ENCODE results near the gene RNF212.

The RNF212 gene

DNA sequence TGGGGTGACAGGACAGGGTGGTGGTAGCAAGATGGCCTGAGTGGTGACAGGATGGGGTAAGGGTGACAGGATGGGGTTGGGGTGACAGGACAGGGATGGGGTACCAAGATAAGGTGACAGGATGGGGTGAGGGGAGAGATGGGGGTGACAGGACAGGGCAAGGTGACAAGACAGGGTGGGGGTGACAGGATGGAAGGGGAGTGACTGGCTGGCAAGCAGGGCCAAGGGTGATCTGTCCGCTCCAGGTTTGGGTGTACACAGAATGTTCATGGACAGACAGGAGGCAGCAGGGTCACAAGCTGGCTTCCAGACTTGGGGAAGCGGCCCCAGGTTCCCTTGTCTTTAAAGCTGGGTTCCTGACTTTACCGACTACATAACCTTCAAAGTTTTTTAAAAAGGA, 23.3 kb downstream of the RNF212 start:
- ATAC-seq: no peak
- TF ChIP-seq, protein P1, sequence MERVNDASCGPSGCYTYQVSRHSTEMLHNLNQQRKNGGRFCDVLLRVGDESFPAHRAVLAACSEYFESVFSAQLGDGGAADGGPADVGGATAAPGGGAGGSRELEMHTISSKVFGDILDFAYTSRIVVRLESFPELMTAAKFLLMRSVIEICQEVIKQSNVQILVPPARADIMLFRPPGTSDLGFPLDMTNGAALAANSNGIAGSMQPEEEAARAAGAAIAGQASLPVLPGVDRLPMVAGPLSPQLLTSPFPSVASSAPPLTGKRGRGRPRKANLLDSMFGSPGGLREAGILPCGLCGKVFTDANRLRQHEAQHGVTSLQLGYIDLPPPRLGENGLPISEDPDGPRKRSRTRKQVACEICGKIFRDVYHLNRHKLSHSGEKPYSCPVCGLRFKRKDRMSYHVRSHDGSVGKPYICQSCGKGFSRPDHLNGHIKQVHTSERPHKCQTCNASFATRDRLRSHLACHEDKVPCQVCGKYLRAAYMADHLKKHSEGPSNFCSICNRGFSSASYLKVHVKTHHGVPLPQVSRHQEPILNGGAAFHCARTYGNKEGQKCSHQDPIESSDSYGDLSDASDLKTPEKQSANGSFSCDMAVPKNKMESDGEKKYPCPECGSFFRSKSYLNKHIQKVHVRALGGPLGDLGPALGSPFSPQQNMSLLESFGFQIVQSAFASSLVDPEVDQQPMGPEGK (CRISPR knock-in tag; IDR thresholded peaks at IDR 0.05; ENCODE audit: borderline replicate concordance): no peak
- TF ChIP-seq ISL1 (CRISPR knock-in tag; IDR thresholded peaks at IDR 0.05) (no peak), PPARA (CRISPR knock-in tag; IDR thresholded peaks at IDR 0.05; ENCODE audit: borderline replicate concordance) (no peak), ZNF565 (CRISPR knock-in tag; conservative IDR thresholded peaks at IDR 0.05; ENCODE audit: low read depth) (no peak), BACH2 (CRISPR knock-in tag; IDR thresholded peaks at IDR 0.05; ENCODE audit: borderline replicate concordance) (no peak), TCF4 (CRISPR knock-in tag; IDR thresholded peaks at IDR 0.05; ENCODE audit: borderline replicate concordance) (no peak), ZNF70 (CRISPR knock-in tag; IDR thresholded peaks at IDR 0.05) (no peak), ESRRG (CRISPR knock-in tag; IDR thresholded peaks at IDR 0.05) (no peak), ZNF8 (CRISPR knock-in tag; IDR thresholded peaks at IDR 0.05) (no peak), ARNTL (CRISPR knock-in tag; IDR thresholded peaks at IDR 0.05; ENCODE audit: borderline replicate concordance, low read depth) (no peak), TOX (CRISPR knock-in tag; IDR thresholded peaks at IDR 0.05; ENCODE audit: borderline replicate concordance) (no peak), ZFP3 (CRISPR knock-in tag; IDR thresholded peaks at IDR 0.05) (no peak)

DNA sequence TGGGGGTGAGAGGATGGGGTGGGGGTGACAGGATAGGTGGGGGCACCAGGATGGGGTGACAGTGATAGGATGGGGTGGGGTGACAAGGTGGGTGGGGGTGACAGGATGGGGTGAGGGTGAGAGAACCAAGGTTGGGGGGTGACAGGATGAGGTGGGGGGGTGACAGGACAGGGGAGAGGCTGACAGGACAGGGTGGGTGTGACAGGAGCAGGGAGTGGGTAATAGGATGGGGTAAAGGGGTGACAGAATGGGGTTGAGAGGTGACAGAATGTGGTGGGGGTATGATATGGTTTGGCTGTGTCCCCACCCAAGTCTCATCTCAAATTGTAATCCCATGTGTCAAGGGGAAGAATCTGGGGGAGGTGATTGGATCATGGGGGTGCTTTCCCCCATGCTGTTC, 26.0 kb downstream of the RNF212 start:
- ATAC-seq: no peak

DNA sequence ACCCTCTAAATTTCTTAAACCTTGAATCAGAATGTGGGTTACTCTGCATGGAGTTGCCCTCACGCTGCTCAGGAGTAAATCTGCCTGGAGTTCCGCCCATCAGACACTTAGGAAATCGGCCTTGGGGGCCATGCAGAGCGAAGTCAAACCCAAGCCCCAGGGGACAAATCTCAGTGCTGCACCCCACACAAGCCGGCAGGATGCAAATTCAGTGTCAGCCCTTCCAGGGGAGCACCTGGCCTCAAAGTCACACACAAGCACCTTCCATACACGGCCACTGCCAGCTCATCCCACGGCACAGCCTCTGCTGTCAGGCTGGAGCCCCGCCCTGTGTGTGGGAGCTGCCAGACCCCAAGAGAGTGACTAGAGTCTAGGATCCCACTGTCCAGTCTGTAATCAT, 27.4 kb downstream of the RNF212 start:
- TF ChIP-seq, protein P2, sequence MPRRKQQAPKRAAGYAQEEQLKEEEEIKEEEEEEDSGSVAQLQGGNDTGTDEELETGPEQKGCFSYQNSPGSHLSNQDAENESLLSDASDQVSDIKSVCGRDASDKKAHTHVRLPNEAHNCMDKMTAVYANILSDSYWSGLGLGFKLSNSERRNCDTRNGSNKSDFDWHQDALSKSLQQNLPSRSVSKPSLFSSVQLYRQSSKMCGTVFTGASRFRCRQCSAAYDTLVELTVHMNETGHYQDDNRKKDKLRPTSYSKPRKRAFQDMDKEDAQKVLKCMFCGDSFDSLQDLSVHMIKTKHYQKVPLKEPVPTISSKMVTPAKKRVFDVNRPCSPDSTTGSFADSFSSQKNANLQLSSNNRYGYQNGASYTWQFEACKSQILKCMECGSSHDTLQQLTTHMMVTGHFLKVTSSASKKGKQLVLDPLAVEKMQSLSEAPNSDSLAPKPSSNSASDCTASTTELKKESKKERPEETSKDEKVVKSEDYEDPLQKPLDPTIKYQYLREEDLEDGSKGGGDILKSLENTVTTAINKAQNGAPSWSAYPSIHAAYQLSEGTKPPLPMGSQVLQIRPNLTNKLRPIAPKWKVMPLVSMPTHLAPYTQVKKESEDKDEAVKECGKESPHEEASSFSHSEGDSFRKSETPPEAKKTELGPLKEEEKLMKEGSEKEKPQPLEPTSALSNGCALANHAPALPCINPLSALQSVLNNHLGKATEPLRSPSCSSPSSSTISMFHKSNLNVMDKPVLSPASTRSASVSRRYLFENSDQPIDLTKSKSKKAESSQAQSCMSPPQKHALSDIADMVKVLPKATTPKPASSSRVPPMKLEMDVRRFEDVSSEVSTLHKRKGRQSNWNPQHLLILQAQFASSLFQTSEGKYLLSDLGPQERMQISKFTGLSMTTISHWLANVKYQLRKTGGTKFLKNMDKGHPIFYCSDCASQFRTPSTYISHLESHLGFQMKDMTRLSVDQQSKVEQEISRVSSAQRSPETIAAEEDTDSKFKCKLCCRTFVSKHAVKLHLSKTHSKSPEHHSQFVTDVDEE (CRISPR knock-in tag; IDR thresholded peaks at IDR 0.05): no peak
- TF ChIP-seq BACH2 (CRISPR knock-in tag; IDR thresholded peaks at IDR 0.05; ENCODE audit: borderline replicate concordance): no peak
- TF ChIP-seq ZNF565 (CRISPR knock-in tag; conservative IDR thresholded peaks at IDR 0.05; ENCODE audit: low read depth): no peak
- TF ChIP-seq, protein P3, sequence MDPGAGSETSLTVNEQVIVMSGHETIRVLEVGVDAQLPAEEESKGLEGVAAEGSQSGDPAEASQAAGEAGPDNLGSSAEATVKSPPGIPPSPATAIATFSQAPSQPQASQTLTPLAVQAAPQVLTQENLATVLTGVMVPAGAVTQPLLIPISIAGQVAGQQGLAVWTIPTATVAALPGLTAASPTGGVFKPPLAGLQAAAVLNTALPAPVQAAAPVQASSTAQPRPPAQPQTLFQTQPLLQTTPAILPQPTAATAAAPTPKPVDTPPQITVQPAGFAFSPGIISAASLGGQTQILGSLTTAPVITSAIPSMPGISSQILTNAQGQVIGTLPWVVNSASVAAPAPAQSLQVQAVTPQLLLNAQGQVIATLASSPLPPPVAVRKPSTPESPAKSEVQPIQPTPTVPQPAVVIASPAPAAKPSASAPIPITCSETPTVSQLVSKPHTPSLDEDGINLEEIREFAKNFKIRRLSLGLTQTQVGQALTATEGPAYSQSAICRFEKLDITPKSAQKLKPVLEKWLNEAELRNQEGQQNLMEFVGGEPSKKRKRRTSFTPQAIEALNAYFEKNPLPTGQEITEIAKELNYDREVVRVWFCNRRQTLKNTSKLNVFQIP (CRISPR knock-in tag; IDR thresholded peaks at IDR 0.05; ENCODE audit: borderline replicate concordance, low read depth): no peak
- TF ChIP-seq SNAI2 (CRISPR knock-in tag; IDR thresholded peaks at IDR 0.05): no peak
- no peak for ATAC-seq

More for the DNA sequence above, 26.0 kb downstream of the RNF212 start:
- TF ChIP-seq GLIS3 (CRISPR knock-in tag; IDR thresholded peaks at IDR 0.05): no peak
- no peak for TF ChIP-seq OSR1 (CRISPR knock-in tag; IDR thresholded peaks at IDR 0.05)
- TF ChIP-seq, protein P3 (CRISPR knock-in tag; IDR thresholded peaks at IDR 0.05; ENCODE audit: borderline replicate concordance, low read depth): no peak

DNA sequence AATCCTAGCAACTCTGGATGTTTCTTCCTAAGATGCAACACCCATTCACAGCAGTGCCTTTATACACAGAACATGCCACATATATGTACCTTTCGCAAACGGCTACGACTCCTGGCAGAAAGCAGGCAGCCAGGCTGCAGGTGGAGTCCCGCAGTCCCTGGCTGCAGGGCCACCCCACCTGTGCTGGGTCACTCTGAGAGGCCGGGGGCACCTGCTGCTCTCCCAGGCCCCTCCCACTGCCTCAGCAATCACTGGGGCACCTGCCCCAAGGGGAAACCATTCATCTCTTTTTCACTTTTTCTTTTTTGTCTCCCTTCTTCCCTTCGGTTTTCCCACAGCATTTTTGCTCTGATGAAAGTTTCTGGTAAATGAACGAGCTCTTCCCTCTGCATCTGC, 28.0 kb downstream of the RNF212 start:
- no peak for ATAC-seq
- TF ChIP-seq, protein P4, sequence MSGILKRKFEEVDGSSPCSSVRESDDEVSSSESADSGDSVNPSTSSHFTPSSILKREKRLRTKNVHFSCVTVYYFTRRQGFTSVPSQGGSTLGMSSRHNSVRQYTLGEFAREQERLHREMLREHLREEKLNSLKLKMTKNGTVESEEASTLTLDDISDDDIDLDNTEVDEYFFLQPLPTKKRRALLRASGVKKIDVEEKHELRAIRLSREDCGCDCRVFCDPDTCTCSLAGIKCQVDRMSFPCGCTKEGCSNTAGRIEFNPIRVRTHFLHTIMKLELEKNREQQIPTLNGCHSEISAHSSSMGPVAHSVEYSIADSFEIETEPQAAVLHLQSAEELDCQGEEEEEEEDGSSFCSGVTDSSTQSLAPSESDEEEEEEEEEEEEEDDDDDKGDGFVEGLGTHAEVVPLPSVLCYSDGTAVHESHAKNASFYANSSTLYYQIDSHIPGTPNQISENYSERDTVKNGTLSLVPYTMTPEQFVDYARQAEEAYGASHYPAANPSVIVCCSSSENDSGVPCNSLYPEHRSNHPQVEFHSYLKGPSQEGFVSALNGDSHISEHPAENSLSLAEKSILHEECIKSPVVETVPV (CRISPR knock-in tag; IDR thresholded peaks at IDR 0.05): no peak
- no peak for TF ChIP-seq ZNF565 (CRISPR knock-in tag; conservative IDR thresholded peaks at IDR 0.05; ENCODE audit: low read depth)
- TF ChIP-seq, protein P2 (CRISPR knock-in tag; IDR thresholded peaks at IDR 0.05): no peak
- no peak for TF ChIP-seq ISL1 (CRISPR knock-in tag; IDR thresholded peaks at IDR 0.05)
- TF ChIP-seq ZNF8 (CRISPR knock-in tag; IDR thresholded peaks at IDR 0.05): no peak
- no peak for TF ChIP-seq ARNTL (CRISPR knock-in tag; IDR thresholded peaks at IDR 0.05; ENCODE audit: borderline replicate concordance, low read depth)
- TF ChIP-seq SNAI2 (CRISPR knock-in tag; IDR thresholded peaks at IDR 0.05): no peak
- no peak for TF ChIP-seq ZC3H10 (CRISPR knock-in tag; IDR thresholded peaks at IDR 0.05)
- TF ChIP-seq CSDC2 (CRISPR knock-in tag; IDR thresholded peaks at IDR 0.05): no peak
- TF ChIP-seq, protein P5, sequence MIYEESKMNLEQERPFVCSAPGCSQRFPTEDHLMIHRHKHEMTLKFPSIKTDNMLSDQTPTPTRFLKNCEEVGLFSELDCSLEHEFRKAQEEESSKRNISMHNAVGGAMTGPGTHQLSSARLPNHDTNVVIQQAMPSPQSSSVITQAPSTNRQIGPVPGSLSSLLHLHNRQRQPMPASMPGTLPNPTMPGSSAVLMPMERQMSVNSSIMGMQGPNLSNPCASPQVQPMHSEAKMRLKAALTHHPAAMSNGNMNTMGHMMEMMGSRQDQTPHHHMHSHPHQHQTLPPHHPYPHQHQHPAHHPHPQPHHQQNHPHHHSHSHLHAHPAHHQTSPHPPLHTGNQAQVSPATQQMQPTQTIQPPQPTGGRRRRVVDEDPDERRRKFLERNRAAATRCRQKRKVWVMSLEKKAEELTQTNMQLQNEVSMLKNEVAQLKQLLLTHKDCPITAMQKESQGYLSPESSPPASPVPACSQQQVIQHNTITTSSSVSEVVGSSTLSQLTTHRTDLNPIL (CRISPR knock-in tag; IDR thresholded peaks at IDR 0.05; ENCODE audit: low read depth): no peak
